ENCODE data around the gene FLNC.

- TF ChIP-seq CTCF (IDR thresholded peaks at IDR 0.05; ENCODE audit: poor library complexity, severe bottlenecking) = no peak
- TF ChIP-seq REST (IDR thresholded peaks at IDR 0.05; ENCODE audit: borderline replicate concordance) = no peak
- no peak for TF ChIP-seq EZH2 (IDR thresholded peaks at IDR 0.05; ENCODE audit: borderline replicate concordance, insufficient read depth, low read length, poor library complexity, severe bottlenecking)
- no peak for TF ChIP-seq EP300 (conservative IDR thresholded peaks at IDR 0.05; ENCODE audit: poor library complexity, severe bottlenecking)
Observed at GRCh38 chr7:128879461-128879938, 49.3 kb downstream of the FLNC start.
